Natural killer cell (primary cell): Measurements from ENCODE around the gene NDUFAB1. TPM values are rescaled to one million over a fixed set of nuclear protein-coding genes. Genes with fewer than 3 reads are reported as not detected.

Experiments
- ATAC-seq, 3 donors: fragments of 150-1000 bp in 2 of 3; fragments of 200-7000 bp in 1 of 3; cut with Tn5 transposase; 1 replicate in 1 of 3; 2 replicates in 2 of 3; pipeline ENCODE4 v1.10.0; 2021; ENCODE audit warnings: mild to moderate bottlenecking in 2 of 3, moderate library complexity in 2 of 3
- DNase-seq, 2 donors: peaks; one replicate each; pipeline versions ENCODE4 v3.0.0 to v3.0.0-alpha.2; 2013 to 2021; ENCODE audit warnings: mixed read lengths in 1 of 2
- H3K27ac ChIP-seq: one replicate; pipeline ENCODE4 v1.5.1; 2013; ENCODE audit warnings: mild to moderate bottlenecking, low read length
- H3K27me3 ChIP-seq: one replicate; pipeline ENCODE4 v1.6.1; 2013; ENCODE audit warnings: low read length; ENCODE audit not compliant: control insufficient read depth, insufficient read depth
- H3K36me3 ChIP-seq: one replicate; pipeline ENCODE4 v1.6.1; 2013; ENCODE audit warnings: low read length; ENCODE audit not compliant: control insufficient read depth, insufficient read depth
- H3K4me1 ChIP-seq: one replicate; pipeline ENCODE4 v1.6.1; 2013; ENCODE audit warnings: low read length; ENCODE audit not compliant: control insufficient read depth, insufficient read depth
- H3K4me3 ChIP-seq: one replicate; pipeline ENCODE4 v1.5.1; 2013; ENCODE audit warnings: low read length
- H3K9me3 ChIP-seq: one replicate; pipeline ENCODE4 v1.6.1; 2013; ENCODE audit warnings: low read length; ENCODE audit not compliant: control insufficient read depth, insufficient read depth
- H3K27ac Mint-ChIP-seq, 2 donors: one replicate each; pipeline ENCODE4 v1.8.0; 2022; ENCODE audit warnings: mild to moderate bottlenecking in 2 of 2, mixed read lengths in 2 of 2, moderate library complexity in 1 of 2
- H3K27me3 Mint-ChIP-seq, 2 donors: one replicate each; pipeline ENCODE4 v1.8.0; 2022; ENCODE audit warnings: low read depth in 2 of 2, mixed read lengths in 2 of 2
- H3K36me3 Mint-ChIP-seq: one replicate; pipeline ENCODE4 v1.8.0; 2022; ENCODE audit warnings: mixed read lengths
- H3K4me1 Mint-ChIP-seq, 2 donors: one replicate each; pipeline ENCODE4 v1.8.0; 2022; ENCODE audit warnings: mixed read lengths in 2 of 2
- H3K4me3 Mint-ChIP-seq: one replicate; pipeline ENCODE4 v1.8.0; 2022; ENCODE audit warnings: mild to moderate bottlenecking, moderate library complexity, mixed read lengths
- H3K9me3 Mint-ChIP-seq, 2 donors: one replicate each; pipeline ENCODE4 v1.8.0; 2022; ENCODE audit warnings: mixed read lengths in 2 of 2
- CTCF ChIP-seq: fragments of 200-600 bp; IDR thresholded peaks from one replicate; pipeline ENCODE4 v1.8.0; 2022; ENCODE audit warnings: antibody characterized with exemption
- WGBS: methylation state at CpG from one replicate; pipeline ENCODE4 v1.1.7; 2013; ENCODE audit warnings: missing lambda C conversion rate; ENCODE audit not compliant: insufficient coverage; 5-methylcytosine and 5-hydroxymethylcytosine counted together
- intact Hi-C: fragments of 100-400 bp; cut with micrococcal nuclease; formaldehyde crosslinking; loops from one replicate; pipeline ENCODE4 v1.14.2; 2022
- total RNA-seq, 4 donors: library from RNA; stranded (reverse); fragments of 120-200 nt in 1 of 4; gene quantifications; one replicate each; pipeline versions ENCODE4 v1.2.3 to v1.2.4, GENCODE V29; 2013 to 2022

The NDUFAB1 gene
- total RNA-seq, 3 donors from 2014 or later (not counting 1 experiment from before 2014, with no cell fraction given) = 27.3 to 30.5 (median 28.3) TPM

- H3K4me3 Mint-ChIP-seq = no peak overlapping the region
- H3K27me3 ChIP-seq = no peaks in the 10 kb centered on the region
- no peak for TF ChIP-seq CTCF
- WGBS = 100% methylated on average over 2 of the region's 4 CpGs
- no peak for ATAC-seq
- H3K27ac ChIP-seq = no peak overlapping the region
- no peaks in the 10 kb centered on the region for H3K9me3 ChIP-seq
- no peak overlapping the region for H3K27ac Mint-ChIP-seq
- no peaks in the 10 kb centered on the region for H3K27me3 Mint-ChIP-seq
- no peaks in the 10 kb centered on the region for H3K4me1 Mint-ChIP-seq
- H3K36me3 Mint-ChIP-seq = no peaks in the 10 kb centered on the region
- intact Hi-C loops = no loop called here
- H3K4me1 ChIP-seq = no peaks in the 10 kb centered on the region
- H3K9me3 Mint-ChIP-seq = no peaks in the 10 kb centered on the region
- no peak overlapping the region for H3K4me3 ChIP-seq
- peaks cover 49% of the 10 kb centered on the region for H3K36me3 ChIP-seq
- DNase-seq = no peak
Observed at GRCh38 chr16:23579371-23579770, 16.7 kb downstream of the NDUFAB1 start.

- intact Hi-C loops = no loop called here
- Mint-ChIP-seq H3K27me3 (no peaks in the 10 kb centered on the region), H3K4me3 (no peak overlapping the region), H3K36me3 (no peaks in the 10 kb centered on the region), H3K4me1 (no peaks in the 10 kb centered on the region), H3K27ac (no peak overlapping the region), H3K9me3 (no peaks in the 10 kb centered on the region)
- TF ChIP-seq CTCF = no peak
- WGBS = 95% methylated on average over 3 of the region's 5 CpGs
- DNase-seq (no peak), ATAC-seq (no peak)
- H3K9me3 ChIP-seq = no peaks in the 10 kb centered on the region
- no peaks in the 10 kb centered on the region for H3K4me1 ChIP-seq
- no peaks in the 10 kb centered on the region for H3K27me3 ChIP-seq
- H3K4me3 ChIP-seq = no peak overlapping the region
- no peak overlapping the region for H3K27ac ChIP-seq
- H3K36me3 ChIP-seq = peaks cover 52% of the 10 kb centered on the region
Observed at GRCh38 chr16:23578101-23578830, 17.9 kb downstream of the NDUFAB1 start.

- H3K36me3 Mint-ChIP-seq = no peaks in the 10 kb centered on the region
- no peaks in the 10 kb centered on the region for H3K9me3 ChIP-seq
- H3K27me3 Mint-ChIP-seq = no peaks in the 10 kb centered on the region
- no peak for TF ChIP-seq CTCF
- no peak overlapping the region for H3K27ac Mint-ChIP-seq
- 100% methylated on average over 2 of the region's 2 CpGs for WGBS
- no peak overlapping the region for H3K4me3 Mint-ChIP-seq
- intact Hi-C loops = no loop called here
- ATAC-seq (no peak), DNase-seq (no peak)
- peaks cover 59% of the 10 kb centered on the region for H3K36me3 ChIP-seq
- no peaks in the 10 kb centered on the region for H3K4me1 Mint-ChIP-seq
- no peaks in the 10 kb centered on the region for H3K9me3 Mint-ChIP-seq
- no peak overlapping the region for H3K27ac ChIP-seq
- H3K4me3 ChIP-seq = no peak overlapping the region
- no peaks in the 10 kb centered on the region for H3K27me3 ChIP-seq
- no peaks in the 10 kb centered on the region for H3K4me1 ChIP-seq
Observed at GRCh38 chr16:23577493-23577892, 18.6 kb downstream of the NDUFAB1 start.

GRCh38 chr16:23575834-23576233 lies 20.3 kb downstream of the NDUFAB1 start:
- intact Hi-C loops = no loop called here
- DNase-seq (no peak), ATAC-seq (no peak)
- Mint-ChIP-seq H3K4me3 (no peak overlapping the region), H3K36me3 (no peaks in the 10 kb centered on the region), H3K27ac (no peak overlapping the region), H3K4me1 (no peaks in the 10 kb centered on the region), H3K27me3 (no peaks in the 10 kb centered on the region), H3K9me3 (no peaks in the 10 kb centered on the region)
- Histone ChIP-seq H3K9me3 (no peaks in the 10 kb centered on the region), H3K27me3 (no peaks in the 10 kb centered on the region), H3K4me3 (no peak overlapping the region), H3K27ac (no peak overlapping the region), H3K4me1 (no peaks in the 10 kb centered on the region), H3K36me3 (peaks cover 56% of the 10 kb centered on the region)
- 88% methylated on average over 3 of the region's 3 CpGs for WGBS
- no peak for TF ChIP-seq CTCF
